Measurements from ENCODE around the gene TMEM219. TPM values are rescaled to one million over a fixed set of nuclear protein-coding genes. Genes with fewer than 3 reads are reported as not detected.

TMEM219 gene
- total and polyA plus RNA-seq, 9 of the 15 experiments (the other 6 are each of a cell fraction or from before 2014, with no cell fraction given) = 35.3 to 62.8 (median 55.5) TPM

- TF ChIP-seq TEAD4 (IDR thresholded peaks at IDR 0.05; ENCODE audit: low read length) = peak; percentile 67
- no peak for TF ChIP-seq TEAD4 (CRISPR knock-in tag; IDR thresholded peaks at IDR 0.05; ENCODE audit: borderline replicate concordance)
- TF ChIP-seq E2F8 (IDR thresholded peaks at IDR 0.05; ENCODE audit: low read depth, partially characterized antibody) = no peak
- TF ChIP-seq DACH1 (IDR thresholded peaks at IDR 0.05; ENCODE audit: partially characterized antibody) = no peak
- TF ChIP-seq JUND (IDR thresholded peaks at IDR 0.05; ENCODE audit: borderline replicate concordance, low read depth, low read length) = peak; percentile 88
- peak; percentile 90; the same call in 2 of the 3 replicates for TF ChIP-seq JUND (tag; IDR thresholded peaks at IDR 0.05; ENCODE audit: borderline replicate concordance, low read depth, low read length)
Observed at GRCh38 chr16:29943846-29944799, 17.8 kb upstream of the TMEM219 start (continued).

DNA sequence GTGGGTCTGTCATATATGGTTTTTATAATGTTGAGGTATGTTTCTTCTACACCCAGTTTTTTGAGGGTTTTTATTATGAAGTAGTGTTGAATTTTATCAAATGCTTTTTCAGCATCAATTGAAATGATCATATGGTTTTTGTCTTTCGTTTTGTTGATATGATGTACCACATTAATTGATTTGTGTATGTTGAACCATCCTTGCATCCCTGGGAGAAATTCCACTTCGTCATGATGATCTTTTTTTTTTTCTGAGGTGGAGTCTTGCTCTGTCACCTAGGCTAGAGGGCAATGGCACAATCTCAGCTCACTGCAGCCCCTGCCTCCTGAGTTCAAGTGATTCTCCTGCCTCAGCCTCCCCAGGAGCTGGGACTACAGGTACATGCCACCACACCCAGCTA is 14.0 kb upstream of the TMEM219 start:
- H3K4me2 ChIP-seq (ENCODE audit: insufficient read depth, low read length) = no peak overlapping the region
- no peaks in the 10 kb centered on the region for H3K79me2 ChIP-seq (ENCODE audit: control insufficient read depth, insufficient read depth, low read length)
- POLR2A ChIA-PET = no interaction called here
- no peak overlapping the region for H2AFZ ChIP-seq (ENCODE audit: low read depth, low read length)
- H3K27me3 ChIP-seq (ENCODE audit: control insufficient read depth in 2 of 2, insufficient read depth in 2 of 2, low read length in 2 of 2) = no peaks in the 10 kb centered on the region
- DNase-seq (ENCODE audit: extremely low read depth in 1 of 4, low spot score in 3 of 4) (no peak), FAIRE-seq (no peak), ATAC-seq (no peak)
- no peaks in the 10 kb centered on the region for H3K36me3 ChIP-seq (ENCODE audit: control insufficient read depth, insufficient read depth, low read length)
- H3K9ac ChIP-seq (ENCODE audit: insufficient read depth in 1 of 2, low read depth in 2 of 2, low read length in 2 of 2) = no peak overlapping the region
- peaks cover 16 to 26% of the 10 kb centered on the region in 2 experiments for H3K4me1 ChIP-seq (replicated peaks in 1 of 2; ENCODE audit: control insufficient read depth in 2 of 2, insufficient read depth in 2 of 2, low read length in 2 of 2)
- 40% methylated on average over 2 of the region's 2 CpGs for WGBS (ENCODE audit: insufficient coverage, low coverage, missing lambda C conversion rate)
- CTCF ChIA-PET (ENCODE audit: low intra/inter-chr PET ratio) = no interaction called here
- H4K20me1 ChIP-seq (replicated peaks; ENCODE audit: control insufficient read depth, insufficient read depth, low read length) = peaks cover 5% of the 10 kb centered on the region; the same call in 1 of the 2 replicates
- H3K9me3 ChIP-seq (replicated peaks; ENCODE audit: control insufficient read depth, insufficient read depth, low read depth, low read length) = peaks cover 9% of the 10 kb centered on the region
- intact Hi-C loops (cut with micrococcal nuclease) = no loop called here
- in situ Hi-C loops (cut with MboI) = no loop called here
- no peaks in the 10 kb centered on the region for H3K9me1 ChIP-seq (ENCODE audit: control insufficient read depth, insufficient read depth, low read length)
- H3K27ac ChIP-seq (ENCODE audit: extremely low read depth, low read depth, low read length) = no peak overlapping the region
- peak; percentile 54 to 69 for TF ChIP-seq TRIM24 (IDR thresholded peaks at IDR 0.05)
- TF ChIP-seq ZNF324 (CRISPR knock-in tag; IDR thresholded peaks at IDR 0.05) = peak; percentile 81
- TF ChIP-seq, protein P1, sequence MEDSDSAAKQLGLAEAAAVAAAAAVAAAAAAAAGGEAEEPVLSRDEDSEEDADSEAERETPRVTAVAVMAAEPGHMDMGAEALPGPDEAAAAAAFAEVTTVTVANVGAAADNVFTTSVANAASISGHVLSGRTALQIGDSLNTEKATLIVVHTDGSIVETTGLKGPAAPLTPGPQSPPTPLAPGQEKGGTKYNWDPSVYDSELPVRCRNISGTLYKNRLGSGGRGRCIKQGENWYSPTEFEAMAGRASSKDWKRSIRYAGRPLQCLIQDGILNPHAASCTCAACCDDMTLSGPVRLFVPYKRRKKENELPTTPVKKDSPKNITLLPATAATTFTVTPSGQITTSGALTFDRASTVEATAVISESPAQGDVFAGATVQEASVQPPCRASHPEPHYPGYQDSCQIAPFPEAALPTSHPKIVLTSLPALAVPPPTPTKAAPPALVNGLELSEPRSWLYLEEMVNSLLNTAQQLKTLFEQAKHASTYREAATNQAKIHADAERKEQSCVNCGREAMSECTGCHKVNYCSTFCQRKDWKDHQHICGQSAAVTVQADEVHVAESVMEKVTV (CRISPR knock-in tag; IDR thresholded peaks at IDR 0.05) = no peak
- no peak overlapping the region for H3K4me3 ChIP-seq
- no TSS peak for BruUV-seq (replicated peaks)
